ENCODE measurements around the gene TBCD. TPM values are rescaled to one million over a fixed set of nuclear protein-coding genes. Genes with fewer than 3 reads are reported as not detected.
A peak's percentile ranks its signal among the peaks of the same experiment; 100 is the strongest.

Gene TBCD
- 13.6 and 23.5 TPM in 2 replicates for total RNA-seq (2014; rRNA removed; shearing (Covaris generic))
- polyA plus RNA-seq (2015; cell fraction: cytosol; rRNA removed) = 25.8 and 38.3 TPM in 2 replicates
- polyA plus RNA-seq (2015; cell fraction: nucleus; rRNA removed) = 76.0 and 89.3 TPM in 2 replicates

- peak; percentile 80 for DNase-seq (ENCODE audit: low read depth, low spot score)
- in situ Hi-C loops (cut with HindIII; ENCODE audit: low pct_unique_long_range_greater_than_20kb, low sequenced_read_pairs) = no loop called here
Observed at GRCh38 chr17:82751571-82752370, at the start of gene TBCD. Gene TBCD, plus strand, starts transcription at chr17:82752065. Its CDS starts 129 bp downstream, at chr17:82752194.

DNA sequence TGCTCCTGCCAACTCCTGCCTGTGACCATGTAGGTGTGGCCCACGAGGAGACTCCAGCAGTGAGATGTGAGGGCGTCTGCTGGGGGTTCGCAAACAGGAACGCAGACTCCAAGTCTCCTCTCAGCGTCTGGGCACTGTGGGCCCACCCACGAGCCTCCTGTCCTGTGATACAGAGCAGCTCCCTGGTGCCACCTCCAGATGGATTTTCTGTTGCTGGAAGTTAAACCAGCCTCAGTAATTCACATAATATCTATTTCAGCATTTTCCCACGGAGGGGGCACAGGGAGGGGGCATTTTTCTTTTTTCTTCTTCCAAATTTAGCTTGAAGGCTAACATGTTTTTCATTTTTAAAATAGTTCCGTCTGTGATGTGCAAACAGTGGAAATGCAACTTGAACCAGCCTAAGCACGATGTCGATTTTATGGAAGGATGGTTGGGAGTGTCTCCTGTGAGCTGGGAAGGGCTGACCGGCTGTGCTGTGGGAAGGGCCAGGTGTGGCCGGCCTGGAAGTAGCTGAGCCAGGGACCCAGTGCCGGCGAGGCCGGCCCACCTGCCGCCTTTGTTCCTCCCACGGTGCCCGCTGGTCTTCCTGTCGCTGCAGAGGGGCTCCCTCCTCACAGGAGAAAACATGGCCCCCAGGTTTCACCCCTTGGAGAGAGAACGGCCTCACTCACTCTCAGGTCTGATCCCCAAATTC is 49.5 kb upstream of the TBCD start:
- in situ Hi-C loops (cut with HindIII; ENCODE audit: low pct_unique_long_range_greater_than_20kb, low sequenced_read_pairs) = no loop called here
- no peak for DNase-seq (ENCODE audit: low read depth, low spot score)

DNA sequence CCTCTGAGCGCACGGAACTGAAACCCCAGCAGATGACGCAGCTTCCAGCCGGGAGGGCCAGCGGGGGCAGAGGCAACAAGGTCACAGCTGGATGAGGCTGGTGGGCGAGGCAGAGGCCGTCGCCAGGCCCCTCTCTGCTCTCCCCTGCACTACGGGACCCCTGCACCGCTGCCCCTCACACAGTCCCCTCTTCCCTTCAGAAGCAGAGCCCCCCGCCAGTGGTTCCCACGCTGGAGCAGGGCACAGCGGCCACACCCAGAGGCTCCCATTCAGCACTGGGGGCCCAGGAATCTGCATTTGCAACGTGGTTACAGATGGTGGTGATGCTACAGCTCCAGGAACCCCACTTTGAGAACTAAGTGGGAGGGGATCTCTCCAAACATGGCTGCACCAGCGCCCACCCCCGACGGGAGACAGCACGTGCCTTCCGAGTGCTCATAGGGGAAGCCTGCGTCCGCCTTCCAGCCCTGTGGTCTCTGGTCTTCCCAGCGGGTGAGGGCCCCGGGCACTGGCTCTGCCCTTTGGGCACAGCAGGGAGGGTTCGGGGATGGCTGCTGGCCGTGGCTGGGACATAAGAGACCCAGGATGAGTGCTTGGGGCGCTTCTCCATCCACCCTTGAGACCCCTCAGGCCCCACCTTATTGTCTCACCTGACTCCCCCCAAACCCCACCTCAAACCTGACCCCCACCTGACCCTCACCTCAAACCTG is 48.7 kb upstream of the TBCD start:
- DNase-seq (ENCODE audit: low read depth, low spot score) = no peak
- in situ Hi-C loops (cut with HindIII; ENCODE audit: low pct_unique_long_range_greater_than_20kb, low sequenced_read_pairs) = no loop called here

DNA sequence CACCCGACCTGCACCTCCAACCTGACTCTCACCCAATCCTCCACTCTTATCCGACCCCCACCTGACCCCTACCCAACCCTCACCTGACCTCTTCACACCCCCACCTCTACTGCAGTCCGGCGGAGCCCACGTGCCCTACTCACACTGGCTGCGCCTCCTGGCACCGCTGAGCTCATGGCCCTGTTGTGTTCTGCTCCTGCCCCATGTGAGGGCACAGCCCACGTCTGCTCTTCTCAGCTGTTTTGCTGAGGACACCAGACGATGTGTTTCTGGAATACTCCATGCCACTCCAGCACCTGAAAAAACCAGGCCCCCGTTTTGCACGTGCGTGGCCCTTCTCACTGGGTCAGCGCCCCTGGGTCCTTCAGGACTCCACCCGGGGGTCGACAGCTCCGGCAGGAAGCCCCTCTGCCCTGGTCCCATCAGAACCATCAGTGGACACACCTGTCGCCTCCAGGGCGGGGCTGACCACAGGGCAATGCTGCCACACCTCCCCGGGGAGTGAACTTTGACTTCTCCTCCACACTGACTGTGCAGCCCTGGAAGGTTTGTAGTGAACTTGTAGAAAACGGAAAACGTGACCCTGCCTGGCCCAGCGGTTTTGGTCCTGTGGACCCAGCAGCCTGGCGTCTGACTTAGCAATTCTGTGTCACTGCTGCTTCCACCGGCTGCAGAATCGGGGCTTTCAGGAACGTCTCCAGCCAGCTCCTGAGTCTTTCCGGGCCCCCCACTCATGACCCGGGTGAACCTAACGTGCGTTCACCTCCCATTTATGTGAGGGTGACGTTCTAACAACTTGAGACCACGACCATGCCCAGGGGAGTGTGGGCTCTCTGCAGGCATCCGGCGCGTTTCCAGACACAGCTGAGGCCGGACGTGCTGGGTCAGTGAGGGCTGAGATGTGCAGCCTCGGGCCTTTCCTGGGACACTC is 47.7 kb upstream of the TBCD start:
- no peak for DNase-seq (ENCODE audit: low read depth, low spot score)
- in situ Hi-C loops (cut with HindIII; ENCODE audit: low pct_unique_long_range_greater_than_20kb, low sequenced_read_pairs) = no loop called here

DNA sequence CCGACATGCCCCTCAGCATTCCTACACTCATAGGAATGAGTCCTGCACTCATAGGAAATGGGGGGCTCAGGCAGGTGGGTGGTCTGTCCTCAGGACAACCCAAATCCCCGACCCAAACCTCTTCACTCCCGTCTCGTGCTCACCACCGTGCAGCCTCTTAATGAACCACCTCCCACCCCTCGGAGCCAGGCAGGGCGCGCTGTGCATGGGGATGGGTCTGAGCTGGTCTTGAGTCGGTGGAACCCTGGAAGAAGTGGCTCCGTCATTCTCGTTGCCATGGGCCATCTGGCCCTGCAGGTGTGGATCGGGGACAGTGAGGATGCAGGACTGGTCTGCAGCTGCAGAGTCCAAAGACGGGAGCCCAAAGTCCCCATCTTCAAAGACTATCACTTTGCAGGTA is 47.0 kb upstream of the TBCD start:
- DNase-seq (ENCODE audit: low read depth, low spot score) = no peak
- in situ Hi-C loops (cut with HindIII; ENCODE audit: low pct_unique_long_range_greater_than_20kb, low sequenced_read_pairs) = no loop called here

DNA sequence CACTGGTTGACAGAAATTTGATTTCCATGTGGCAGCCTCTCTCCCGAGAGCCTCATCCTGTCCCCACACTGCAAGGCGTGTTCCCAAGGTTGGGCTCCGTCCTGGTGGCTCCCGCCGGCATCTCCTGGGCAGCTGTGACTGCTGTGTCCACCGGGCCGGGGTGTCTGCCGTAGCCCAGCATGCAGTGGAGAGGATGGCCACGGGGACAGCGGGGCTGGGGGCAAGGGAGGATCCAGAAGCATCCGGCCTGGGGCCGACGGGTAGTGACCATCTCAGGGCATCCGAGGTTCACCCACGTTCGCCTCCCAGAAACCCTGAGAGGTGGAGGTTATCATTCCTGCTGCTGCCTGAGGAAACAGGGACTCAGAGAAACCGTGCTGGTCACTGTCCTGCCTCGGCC is 46.1 kb upstream of the TBCD start:
- in situ Hi-C loops (cut with HindIII; ENCODE audit: low pct_unique_long_range_greater_than_20kb, low sequenced_read_pairs) = no loop called here
- no peak for DNase-seq (ENCODE audit: low read depth, low spot score)

- no peak for DNase-seq (ENCODE audit: low read depth, low spot score)
- in situ Hi-C loops (cut with HindIII; ENCODE audit: low pct_unique_long_range_greater_than_20kb, low sequenced_read_pairs) = no loop called here
Observed at GRCh38 chr17:82709024-82709675, 42.7 kb upstream of the TBCD start.

- DNase-seq (ENCODE audit: low read depth, low spot score) = no peak
- in situ Hi-C loops (cut with HindIII; ENCODE audit: low pct_unique_long_range_greater_than_20kb, low sequenced_read_pairs) = no loop called here
Observed at GRCh38 chr17:82709676-82710498, 42.0 kb upstream of the TBCD start.

DNA sequence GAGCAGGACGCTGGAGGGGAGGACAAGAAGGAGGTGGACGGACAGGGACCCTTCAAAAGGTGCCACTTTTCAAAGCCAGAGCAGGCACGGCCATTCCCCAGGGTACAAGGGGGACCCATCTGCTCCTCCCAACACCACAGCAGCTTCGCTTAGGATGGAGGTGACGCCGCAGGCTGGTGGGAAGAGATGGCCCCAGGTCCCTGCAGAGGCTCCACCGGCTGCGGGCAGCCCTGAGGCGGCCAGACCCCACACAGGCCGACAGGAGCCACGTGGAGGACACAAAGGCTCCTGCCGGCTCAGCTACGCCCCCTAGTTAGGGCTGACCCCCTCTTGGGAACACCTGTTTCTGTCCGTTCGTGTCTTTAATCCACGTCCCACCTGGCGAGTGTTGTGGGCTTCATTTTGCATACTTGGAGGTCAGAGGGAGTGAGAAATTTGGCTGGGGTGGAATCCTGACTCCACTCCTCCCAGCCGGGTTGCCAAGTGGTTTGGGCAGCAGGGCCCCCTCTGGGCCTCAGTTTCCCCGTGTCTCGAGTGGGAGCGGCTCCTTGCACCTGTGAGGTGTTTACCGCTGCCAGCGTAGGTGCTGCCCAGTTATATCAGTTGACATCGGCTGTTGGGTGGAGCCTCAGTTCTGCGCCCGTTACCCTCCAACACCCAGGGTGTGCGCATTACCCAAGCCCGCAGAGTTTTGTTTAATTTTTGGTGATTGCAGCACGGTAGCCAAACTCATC is 41.2 kb upstream of the TBCD start:
- in situ Hi-C loops (cut with HindIII; ENCODE audit: low pct_unique_long_range_greater_than_20kb, low sequenced_read_pairs) = no loop called here
- no peak for DNase-seq (ENCODE audit: low read depth, low spot score)

DNA sequence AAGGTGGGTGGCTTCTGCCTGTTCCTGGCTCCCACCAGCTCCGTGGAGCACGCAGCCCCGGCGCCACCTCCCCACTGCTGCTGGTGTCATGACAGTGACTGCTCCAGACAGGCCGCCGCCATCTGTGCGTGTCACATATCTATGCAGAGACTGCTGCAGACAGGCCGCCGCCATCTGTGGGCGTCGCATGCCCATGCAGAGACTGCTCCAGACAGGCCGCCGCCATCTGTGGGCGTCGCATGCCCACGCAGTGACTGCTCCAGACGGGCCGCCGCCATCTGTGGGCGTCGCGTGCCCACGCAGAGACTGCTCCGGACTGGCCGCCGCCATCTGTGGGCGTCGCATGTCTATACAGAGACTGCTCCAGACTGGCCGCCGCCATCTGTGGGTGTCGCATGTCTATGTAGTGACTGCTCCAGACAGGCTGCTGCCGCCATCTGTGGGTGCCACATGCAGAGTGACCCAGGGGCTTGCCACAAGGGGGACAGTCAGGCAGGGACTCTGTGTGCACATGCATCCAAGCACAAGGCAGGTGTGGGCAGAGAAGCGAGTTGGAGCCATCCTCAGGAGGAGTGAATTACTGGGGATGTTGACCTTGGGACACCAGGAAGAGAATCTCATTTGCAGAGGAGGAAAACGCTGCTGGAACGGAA is 38.7 kb upstream of the TBCD start:
- in situ Hi-C loops (cut with HindIII; ENCODE audit: low pct_unique_long_range_greater_than_20kb, low sequenced_read_pairs) = no loop called here
- no peak for DNase-seq (ENCODE audit: low read depth, low spot score)

DNA sequence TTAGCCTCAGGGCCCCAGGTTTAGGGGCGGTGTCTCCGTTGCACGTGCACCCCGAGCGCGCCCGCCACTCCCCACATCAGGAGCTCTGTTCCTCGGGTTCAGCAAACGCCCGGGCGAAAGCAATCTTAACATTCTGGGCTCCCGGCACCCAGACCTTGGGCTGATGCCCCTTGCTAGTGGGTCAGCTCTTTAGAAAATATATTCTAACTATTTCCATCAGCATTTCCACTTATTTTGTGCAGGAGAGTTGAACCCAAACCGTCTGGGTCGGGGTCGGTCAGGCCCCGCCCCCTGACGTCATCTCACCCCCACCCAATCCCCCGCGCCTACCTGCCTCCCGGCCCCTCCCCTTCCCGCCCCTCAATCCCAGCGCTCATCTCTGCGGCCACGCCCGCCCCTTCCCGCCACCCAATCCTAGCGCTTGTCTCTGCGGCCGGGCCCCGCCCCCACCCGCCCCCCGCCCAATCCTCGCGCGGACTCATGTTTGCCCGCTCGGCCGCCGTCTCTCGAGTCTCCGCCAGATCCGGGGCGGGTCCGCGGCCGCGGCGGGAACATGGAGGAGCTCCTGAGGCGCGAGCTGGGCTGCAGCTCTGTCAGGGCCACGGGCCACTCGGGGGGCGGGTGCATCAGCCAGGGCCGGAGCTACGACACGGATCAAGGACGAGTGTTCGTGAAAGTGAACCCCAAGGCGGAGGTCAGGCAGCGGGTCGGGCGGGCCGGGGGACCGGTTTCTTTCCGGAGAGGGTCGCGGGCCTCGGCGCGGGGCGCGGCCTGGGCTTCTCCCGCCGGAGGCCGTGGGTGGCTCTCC is 35.5 kb upstream of the TBCD start, which contains the start of gene FN3KRP:
FN3KRP (plus strand) TSS at position 504 of the 808 bp plus-strand sequence; CDS start at position 554, 50 bp downstream.
- peak; percentile 84 for DNase-seq (ENCODE audit: low read depth, low spot score)
- in situ Hi-C loops (cut with HindIII; ENCODE audit: low pct_unique_long_range_greater_than_20kb, low sequenced_read_pairs) = no loop called here

DNA sequence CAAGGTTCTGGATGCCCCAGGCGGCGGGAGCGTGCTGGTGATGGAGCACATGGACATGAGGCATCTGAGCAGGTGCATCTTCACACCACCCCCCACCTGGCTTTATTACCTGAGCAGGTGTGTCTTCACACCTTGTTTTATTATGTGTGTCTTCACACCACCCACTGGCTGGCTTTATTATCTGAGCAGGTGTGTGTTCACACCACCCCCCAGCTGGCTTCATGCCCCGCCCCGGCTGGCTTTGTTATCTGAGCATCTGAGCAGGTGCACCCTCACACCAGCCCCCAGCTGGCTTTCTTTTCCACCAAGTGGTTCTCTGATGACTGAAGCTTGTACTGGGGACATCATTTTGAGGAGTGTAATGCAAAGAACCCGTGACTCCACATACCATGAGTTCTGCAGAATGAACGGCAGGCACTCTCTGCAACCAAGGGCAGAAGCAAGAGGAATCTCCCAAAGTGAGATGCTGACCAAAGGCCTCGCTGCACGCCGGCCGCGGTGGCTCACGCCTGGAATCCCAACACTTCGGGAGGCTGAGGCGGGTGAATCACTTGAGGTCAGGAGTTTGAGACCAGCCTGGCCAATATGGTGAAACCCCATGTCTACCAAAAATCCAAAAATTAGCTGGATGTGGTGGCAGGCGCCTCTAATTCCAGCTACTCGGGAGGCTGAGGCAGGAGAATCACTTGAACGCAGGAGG is 32.7 kb upstream of the TBCD start:
- DNase-seq (ENCODE audit: low read depth, low spot score) = no peak
- in situ Hi-C loops (cut with HindIII; ENCODE audit: low pct_unique_long_range_greater_than_20kb, low sequenced_read_pairs) = no loop called here

DNA sequence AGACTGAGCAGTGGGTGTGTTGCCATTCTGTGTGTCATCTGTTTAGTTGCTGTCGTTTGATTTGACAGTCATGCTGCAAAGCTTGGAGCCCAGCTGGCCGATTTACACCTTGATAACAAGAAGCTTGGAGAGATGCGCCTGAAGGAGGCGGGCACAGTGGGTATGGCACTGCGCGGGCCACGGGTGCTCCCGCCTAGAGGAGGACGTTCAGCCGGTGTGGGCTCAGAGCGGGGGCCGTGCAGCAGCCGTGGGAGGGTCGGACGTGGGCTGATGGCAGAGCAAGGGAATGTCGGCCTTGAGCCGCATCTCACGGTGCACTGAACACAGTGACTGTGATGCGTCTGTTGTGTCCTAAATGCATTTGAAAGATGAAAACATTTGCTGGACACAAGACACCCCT is 31.7 kb upstream of the TBCD start:
- DNase-seq (ENCODE audit: low read depth, low spot score) = no peak
- in situ Hi-C loops (cut with HindIII; ENCODE audit: low pct_unique_long_range_greater_than_20kb, low sequenced_read_pairs) = no loop called here
